Measurements from ENCODE around the gene BSND. TPM values are rescaled to one million over a fixed set of nuclear protein-coding genes. Genes with fewer than 3 reads are reported as not detected.
A peak's percentile ranks its signal among the peaks of the same experiment; 100 is the strongest.

BSND gene
- polyA plus RNA-seq, 1 donor (not counting 4 experiments of a cell fraction or from before 2014, with no cell fraction given), result not detected

DNA sequence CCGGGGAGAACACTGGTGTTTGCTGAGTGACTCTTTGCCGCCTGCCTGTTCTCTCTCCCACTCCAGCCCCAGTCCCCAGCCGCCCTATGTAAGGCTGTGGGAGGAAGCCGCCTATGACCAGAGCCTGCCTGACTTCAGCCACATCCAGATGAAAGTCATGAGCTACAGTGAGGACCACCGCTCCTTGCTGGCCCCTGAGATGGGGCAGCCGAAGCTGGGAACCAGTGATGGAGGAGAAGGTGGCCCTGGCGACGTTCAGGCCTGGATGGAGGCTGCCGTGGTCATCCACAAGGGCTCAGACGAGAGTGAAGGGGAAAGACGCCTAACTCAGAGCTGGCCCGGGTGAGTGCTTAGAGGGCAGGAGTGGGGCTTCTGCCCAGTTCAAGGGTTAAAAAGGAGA, 8.2 kb downstream of the BSND start:
- H3K9me1 ChIP-seq (ENCODE audit: control insufficient read depth, extremely low read depth, insufficient read depth, low read length), result no peaks in the 10 kb centered on the region
- DNase-seq (ENCODE audit: low read depth, low spot score) (no peak), FAIRE-seq (no peak)
- H3K4me2 ChIP-seq (ENCODE audit: control insufficient read depth, extremely low read depth, insufficient read depth, low read depth, low read length), result no peak overlapping the region
- no peak overlapping the region for H2AFZ ChIP-seq (ENCODE audit: control insufficient read depth, low read length)
- no peaks in the 10 kb centered on the region for H3K27me3 ChIP-seq (ENCODE audit: control insufficient read depth, extremely low read depth, insufficient read depth, low read length)
- dilution Hi-C loops (cut with MboI; ENCODE audit: extremely low pct_ligation_motif_present, low sequenced_read_pairs), result no loop called here
- no peak overlapping the region for H3K4me3 ChIP-seq (ENCODE audit: control insufficient read depth in 2 of 3, extremely low read depth in 1 of 3, insufficient read depth in 2 of 3, low read depth in 1 of 3, low read length in 3 of 3)
- no peaks in the 10 kb centered on the region for H4K20me1 ChIP-seq (ENCODE audit: control insufficient read depth, extremely low read depth, insufficient read depth, low read length)
- H3K9me3 ChIP-seq (ENCODE audit: control insufficient read depth, low read depth, low read length), result no peaks in the 10 kb centered on the region
- H3K27ac ChIP-seq (ENCODE audit: control insufficient read depth, insufficient read depth, low read length), result no peak overlapping the region
- no peak overlapping the region for H3K9ac ChIP-seq (ENCODE audit: control insufficient read depth, extremely low read depth, insufficient read depth, low read length)
- TF ChIP-seq, protein P1, sequence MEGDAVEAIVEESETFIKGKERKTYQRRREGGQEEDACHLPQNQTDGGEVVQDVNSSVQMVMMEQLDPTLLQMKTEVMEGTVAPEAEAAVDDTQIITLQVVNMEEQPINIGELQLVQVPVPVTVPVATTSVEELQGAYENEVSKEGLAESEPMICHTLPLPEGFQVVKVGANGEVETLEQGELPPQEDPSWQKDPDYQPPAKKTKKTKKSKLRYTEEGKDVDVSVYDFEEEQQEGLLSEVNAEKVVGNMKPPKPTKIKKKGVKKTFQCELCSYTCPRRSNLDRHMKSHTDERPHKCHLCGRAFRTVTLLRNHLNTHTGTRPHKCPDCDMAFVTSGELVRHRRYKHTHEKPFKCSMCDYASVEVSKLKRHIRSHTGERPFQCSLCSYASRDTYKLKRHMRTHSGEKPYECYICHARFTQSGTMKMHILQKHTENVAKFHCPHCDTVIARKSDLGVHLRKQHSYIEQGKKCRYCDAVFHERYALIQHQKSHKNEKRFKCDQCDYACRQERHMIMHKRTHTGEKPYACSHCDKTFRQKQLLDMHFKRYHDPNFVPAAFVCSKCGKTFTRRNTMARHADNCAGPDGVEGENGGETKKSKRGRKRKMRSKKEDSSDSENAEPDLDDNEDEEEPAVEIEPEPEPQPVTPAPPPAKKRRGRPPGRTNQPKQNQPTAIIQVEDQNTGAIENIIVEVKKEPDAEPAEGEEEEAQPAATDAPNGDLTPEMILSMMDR (optimal IDR thresholded peaks at IDR 0.05 in 1 of 3, IDR thresholded peaks at IDR 0.05 in 1 of 3, conservative IDR thresholded peaks at IDR 0.05 in 1 of 3; ENCODE audit: extremely low read depth in 1 of 3, insufficient read depth in 2 of 3, low read length in 3 of 3), result no peak
- TF ChIP-seq EZH2 (IDR thresholded peaks at IDR 0.05; ENCODE audit: low read length), result no peak
- H3K79me2 ChIP-seq (ENCODE audit: control insufficient read depth, insufficient read depth, low read length), result no peaks in the 10 kb centered on the region
- H3K4me1 ChIP-seq (ENCODE audit: control insufficient read depth, extremely low read depth, insufficient read depth, low read length), result peaks cover 14% of the 10 kb centered on the region
- no peaks in the 10 kb centered on the region for H3K36me3 ChIP-seq (ENCODE audit: control insufficient read depth in 2 of 2, extremely low read depth in 1 of 2, insufficient read depth in 2 of 2, low read length in 2 of 2)

GRCh38 chr1:55007625-55008024, 8.9 kb downstream of the BSND start:
- Histone ChIP-seq H3K79me2 (ENCODE audit: control insufficient read depth, insufficient read depth, low read length) (no peaks in the 10 kb centered on the region), H3K4me1 (ENCODE audit: control insufficient read depth, extremely low read depth, insufficient read depth, low read length) (peaks cover 14% of the 10 kb centered on the region), H3K9me1 (ENCODE audit: control insufficient read depth, extremely low read depth, insufficient read depth, low read length) (no peaks in the 10 kb centered on the region), H3K9ac (ENCODE audit: control insufficient read depth, extremely low read depth, insufficient read depth, low read length) (no peak overlapping the region), H3K9me3 (ENCODE audit: control insufficient read depth, low read depth, low read length) (no peaks in the 10 kb centered on the region), H3K36me3 (ENCODE audit: control insufficient read depth in 2 of 2, extremely low read depth in 1 of 2, insufficient read depth in 2 of 2, low read length in 2 of 2) (no peaks in the 10 kb centered on the region), H4K20me1 (ENCODE audit: control insufficient read depth, extremely low read depth, insufficient read depth, low read length) (no peaks in the 10 kb centered on the region), H3K27me3 (ENCODE audit: control insufficient read depth, extremely low read depth, insufficient read depth, low read length) (no peaks in the 10 kb centered on the region), H3K27ac (ENCODE audit: control insufficient read depth, insufficient read depth, low read length) (peak overlapping the region; percentile 39), H2AFZ (ENCODE audit: control insufficient read depth, low read length) (no peak overlapping the region), H3K4me2 (ENCODE audit: control insufficient read depth, extremely low read depth, insufficient read depth, low read depth, low read length) (peak overlapping the region; percentile 33), H3K4me3 (ENCODE audit: control insufficient read depth in 2 of 3, extremely low read depth in 1 of 3, insufficient read depth in 2 of 3, low read depth in 1 of 3, low read length in 3 of 3) (no peak overlapping the region)
- TF ChIP-seq, protein P1 (optimal IDR thresholded peaks at IDR 0.05 in 1 of 3, IDR thresholded peaks at IDR 0.05 in 1 of 3, conservative IDR thresholded peaks at IDR 0.05 in 1 of 3; ENCODE audit: extremely low read depth in 1 of 3, insufficient read depth in 2 of 3, low read length in 3 of 3), result no peak
- no peak for TF ChIP-seq EZH2 (IDR thresholded peaks at IDR 0.05; ENCODE audit: low read length)
- dilution Hi-C loops (cut with MboI; ENCODE audit: extremely low pct_ligation_motif_present, low sequenced_read_pairs), result no loop called here
- DNase-seq (ENCODE audit: low read depth, low spot score) (peak; percentile 44), FAIRE-seq (peak; percentile 99)
